GM12892 (cell line): ENCODE results near the gene JAKMIP3.

ENCODE experiments used
- POLR2A ChIP-seq: IDR thresholded peaks from 2 replicates; pipeline ENCODE4 v1.6.1; 2011; ENCODE audit warnings: low read depth, low read length, control low read depth
- POLR2AphosphoS5 ChIP-seq: IDR thresholded peaks from 2 replicates; pipeline ENCODE4 v1.6.1; 2011; ENCODE audit warnings: low read depth, low read length, control low read depth

GRCh38 chr10:132066186-132066585 is 440 bp downstream of the JAKMIP3 start:
- TF ChIP-seq POLR2AphosphoS5 = no peak
- TF ChIP-seq POLR2A = no peak
